Brain microvascular endothelial cell (primary cell): ENCODE data around the gene KIF25.

ENCODE experiments used
- DNase-seq: peaks from one replicate; pipeline ENCODE4 v3.0.0-alpha.2; 2020
- H3K27ac ChIP-seq: fragments of 250-450 bp; sonication (Bioruptor Pico); 2 replicates; pipeline ENCODE4 v1.5.1; 2020; ENCODE audit warnings: mild to moderate bottlenecking, moderate library complexity
- H3K27me3 ChIP-seq: fragments of 250-450 bp; sonication (Bioruptor Pico); replicated peaks from 2 replicates; pipeline ENCODE4 v1.5.1; 2020; ENCODE audit warnings: mild to moderate bottlenecking
- H3K36me3 ChIP-seq: fragments of 250-450 bp; sonication (Bioruptor Pico); replicated peaks from 2 replicates; pipeline ENCODE4 v1.5.1; 2020; ENCODE audit warnings: mild to moderate bottlenecking
- H3K4me3 ChIP-seq: 2 replicates; pipeline ENCODE4 v1.5.1; 2011; ENCODE audit warnings: low read depth, mild to moderate bottlenecking, control low read depth, low read length, moderate library complexity
- CTCF ChIP-seq: IDR thresholded peaks from 2 replicates; pipeline ENCODE4 v1.5.1; 2011; ENCODE audit warnings: low read depth, mild to moderate bottlenecking, moderate library complexity, low read length, control low read depth, inconsistent platforms; ENCODE audit errors: missing control alignments
- in situ Hi-C: cut with HindIII; loops from 2 replicates; pipeline ENCODE4 v1.10.0; 2017; ENCODE audit warnings: low sequenced_read_pairs, low pct_ligation_motif_present

The KIF25 gene

GRCh38 chr6:168032005-168032760, 34.7 kb downstream of the KIF25 start:
- H3K27ac ChIP-seq: peak overlapping the region; percentile 75
- in situ Hi-C loops: no loop called here

GRCh38 chr6:168033791-168034190, 36.3 kb downstream of the KIF25 start:
- in situ Hi-C loops: no loop called here
- no peak for DNase-seq
- no peaks in the 10 kb centered on the region for H3K27me3 ChIP-seq
- no peak overlapping the region for H3K4me3 ChIP-seq
- H3K36me3 ChIP-seq: no peaks in the 10 kb centered on the region
- no peak for TF ChIP-seq CTCF
- no peak overlapping the region for H3K27ac ChIP-seq

More at GRCh38 chr6:168032005-168032760, 34.7 kb downstream of the KIF25 start:
- TF ChIP-seq CTCF: peak; percentile 76
- Histone ChIP-seq H3K4me3 (no peak overlapping the region), H3K36me3 (no peaks in the 10 kb centered on the region), H3K27me3 (no peaks in the 10 kb centered on the region)
- DNase-seq: peak; percentile 89

- H3K36me3 ChIP-seq: no peaks in the 10 kb centered on the region
- TF ChIP-seq CTCF: no peak
Measured at GRCh38 chr6:168034537-168034936, 37.1 kb downstream of the KIF25 start.

GRCh38 chr6:168035098-168035660, 37.7 kb downstream of the KIF25 start:
- Histone ChIP-seq H3K27me3 (no peaks in the 10 kb centered on the region), H3K4me3 (peak overlapping the region; percentile 43), H3K27ac (peak overlapping the region; percentile 95), H3K36me3 (no peaks in the 10 kb centered on the region)
- no peak for TF ChIP-seq CTCF
- in situ Hi-C loops: no loop called here
- peak; percentile 85 for DNase-seq

More at GRCh38 chr6:168034537-168034936, 37.1 kb downstream of the KIF25 start:
- in situ Hi-C loops: no loop called here
- Histone ChIP-seq H3K4me3 (no peak overlapping the region), H3K27me3 (no peaks in the 10 kb centered on the region), H3K27ac (peak overlapping the region; percentile 95)
- no peak for DNase-seq

GRCh38 chr6:168035661-168036545, 38.4 kb downstream of the KIF25 start:
- H3K36me3 ChIP-seq: no peaks in the 10 kb centered on the region
- peak overlapping the region; percentile 43 for H3K4me3 ChIP-seq
- H3K27me3 ChIP-seq: no peaks in the 10 kb centered on the region
- no peak for TF ChIP-seq CTCF
- DNase-seq: peak; percentile 79
- H3K27ac ChIP-seq: peak overlapping the region; percentile 95
- in situ Hi-C loops: no loop called here
